Temporal lobe (tissue), 2 donors: ENCODE data around the gene OPRL1. TPM values are rescaled to one million over a fixed set of nuclear protein-coding genes. Genes with fewer than 3 reads are reported as not detected.

Experiments
- small RNA-seq: library from RNA; depleted of rRNA; stranded (forward); fragments of <200 nt; gene quantifications from one replicate; pipeline ENCODE3, GENCODE V24; 2014; ENCODE audit warnings: low replicate concordance
- total RNA-seq: library from RNA; depleted of rRNA; stranded (reverse); fragments of >200 nt; gene quantifications from one replicate; pipeline ENCODE4 v1.2.3, GENCODE V29; 2014

The OPRL1 gene
- total RNA-seq, 1 donor from 2014 or later, result 8.4 TPM

Small RNAs within 50 kb of the gene (small RNA-seq; reads per million reads assigned to genes)
- gene AL355803.1 (not detected), gene MIR6813 (not detected)

Other genes with a start within 250 kb of the OPRL1 start
- 18.7 TPM for gene ZBTB46, start 248.8 kb upstream of the OPRL1 start, total RNA-seq
- gene ABHD16B, start 218.6 kb upstream of the OPRL1 start, total RNA-seq, result not detected
- gene TPD52L2, start 214.8 kb upstream of the OPRL1 start, total RNA-seq, result 22.6 TPM
- 75.7 TPM for gene DNAJC5, start 185.0 kb upstream of the OPRL1 start, total RNA-seq
- gene UCKL1, start 123.7 kb upstream of the OPRL1 start, total RNA-seq, result 17.5 TPM
- gene ZNF512B, start 110.2 kb upstream of the OPRL1 start, total RNA-seq, result 15.0 TPM
- gene SAMD10, start 100.4 kb upstream of the OPRL1 start, total RNA-seq, result 7.6 TPM
- gene PRPF6, start 99.0 kb upstream of the OPRL1 start, total RNA-seq, result 67.9 TPM
- gene C20orf204, start 43.9 kb upstream of the OPRL1 start, total RNA-seq, result 1.2 TPM
- 1.2 TPM for gene SOX18, start 30.4 kb upstream of the OPRL1 start, total RNA-seq
- gene TCEA2, start 16.9 kb upstream of the OPRL1 start, total RNA-seq, result 30.0 TPM
- gene RGS19, start 564 bp upstream of the OPRL1 start, total RNA-seq, result 4.9 TPM
- gene LKAAEAR1, start 4.3 kb downstream of the OPRL1 start, total RNA-seq, result 0.74 TPM
- gene NPBWR2, start 27.5 kb downstream of the OPRL1 start, total RNA-seq, result not detected
- gene MYT1, start 84.4 kb downstream of the OPRL1 start, total RNA-seq, result 8.1 TPM
- gene PCMTD2, start 175.7 kb downstream of the OPRL1 start, total RNA-seq, result 110 TPM